Medulla oblongata (tissue), 1 donor: ENCODE results near the gene GALNT10.
A peak's percentile ranks its signal among the peaks of the same experiment; 100 is the strongest.

Source experiments
- DNase-seq: peaks from one replicate; pipeline ENCODE4 v3.0.0-alpha.2; 2015; ENCODE audit errors: extremely low spot score

Gene GALNT10

GRCh38 chr5:154202379-154203260 lies 12.1 kb downstream of the GALNT10 start:
- DNase-seq: no peak

GRCh38 chr5:154203798-154204578 lies 13.5 kb downstream of the GALNT10 start:
- no peak for DNase-seq

GRCh38 chr5:154205441-154206117 lies 15.0 kb downstream of the GALNT10 start:
- no peak for DNase-seq

- no peak for DNase-seq
Observed at GRCh38 chr5:154206311-154206710, 15.8 kb downstream of the GALNT10 start.

- DNase-seq: no peak
Observed at GRCh38 chr5:154207204-154207603, 16.7 kb downstream of the GALNT10 start.

GRCh38 chr5:154209591-154210081 lies 19.1 kb downstream of the GALNT10 start:
- DNase-seq: no peak

GRCh38 chr5:154210163-154210562 lies 19.6 kb downstream of the GALNT10 start:
- no peak for DNase-seq

- DNase-seq: no peak
Observed at GRCh38 chr5:154211641-154212390, 21.3 kb downstream of the GALNT10 start.

- DNase-seq: no peak
Observed at GRCh38 chr5:154213592-154213991, 23.1 kb downstream of the GALNT10 start.

GRCh38 chr5:154214371-154215106 lies 24.0 kb downstream of the GALNT10 start:
- DNase-seq: no peak

- DNase-seq: no peak
Observed at GRCh38 chr5:154215571-154216325, 25.2 kb downstream of the GALNT10 start.

GRCh38 chr5:154217462-154217861 lies 26.9 kb downstream of the GALNT10 start:
- DNase-seq: no peak

- DNase-seq: no peak
Observed at GRCh38 chr5:154218786-154219185, 28.3 kb downstream of the GALNT10 start.

- no peak for DNase-seq
Observed at GRCh38 chr5:154220625-154221024, 30.1 kb downstream of the GALNT10 start.

- DNase-seq: peak; percentile 58
Observed at GRCh38 chr5:154221371-154221896, 30.9 kb downstream of the GALNT10 start.

- DNase-seq: no peak
Observed at GRCh38 chr5:154222414-154222813, 31.9 kb downstream of the GALNT10 start.

GRCh38 chr5:154223320-154223719 lies 32.8 kb downstream of the GALNT10 start:
- DNase-seq: no peak

- no peak for DNase-seq
Observed at GRCh38 chr5:154227090-154227489, 36.6 kb downstream of the GALNT10 start.

GRCh38 chr5:154228696-154229095 lies 38.2 kb downstream of the GALNT10 start:
- DNase-seq: no peak

GRCh38 chr5:154230526-154230925 lies 40.0 kb downstream of the GALNT10 start:
- no peak for DNase-seq
